ENCODE measurements around the gene ATP6V0A4.

DNA sequence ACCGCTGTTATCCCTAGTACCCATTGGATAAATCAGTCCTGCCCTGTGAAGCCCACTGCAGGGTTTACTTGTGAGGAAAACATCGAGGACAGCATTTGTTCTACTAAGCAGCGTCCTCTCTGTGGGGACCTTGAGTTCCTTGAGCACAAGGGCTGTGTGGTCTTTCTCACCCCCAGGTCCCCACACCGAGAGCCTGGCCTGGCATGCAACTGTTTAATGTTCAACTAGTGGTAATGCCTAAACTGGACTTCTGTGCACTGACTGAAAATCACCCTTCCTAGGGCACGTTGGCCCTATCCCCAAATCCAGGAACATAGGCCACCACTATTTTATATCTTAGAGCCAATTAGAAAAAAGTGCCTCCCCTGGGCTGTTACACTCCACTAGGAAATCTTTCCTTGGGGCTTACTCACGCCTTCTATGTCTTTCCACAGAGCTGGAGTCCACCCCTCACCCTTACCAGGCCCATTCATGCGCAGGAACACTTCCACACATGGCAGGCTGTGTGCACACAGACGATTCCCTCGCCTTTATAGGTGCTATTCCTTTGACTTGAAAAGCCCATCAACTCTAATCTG lies 1.9 kb downstream of the ATP6V0A4 start:
- TF ChIP-seq CTCF (IDR thresholded peaks at IDR 0.05; ENCODE audit: insufficient read depth, low read length, poor library complexity, severe bottlenecking), result no peak
- TF ChIP-seq EZH2phosphoT487 (conservative IDR thresholded peaks at IDR 0.05; ENCODE audit: low read length), result no peak
